Mammary epithelial cell (primary cell): Measurements from ENCODE around the gene UQCC3.

ENCODE experiments used
- CTCF ChIP-seq, 2 donors: IDR thresholded peaks in 1 of 2; conservative IDR thresholded peaks in 1 of 2; 2 replicates each; pipeline ENCODE4 v1.5.1; 2011 to 2012; ENCODE audit warnings: inconsistent platforms in 2 of 2, low read length in 2 of 2, mild to moderate bottlenecking in 2 of 2, control low read depth in 1 of 2, low read depth in 1 of 2; ENCODE audit not compliant: insufficient read depth in 1 of 2; ENCODE audit errors: extremely low read depth in 1 of 2
- EZH2 ChIP-seq: IDR thresholded peaks from 2 replicates; pipeline ENCODE4 v1.6.1; 2012; ENCODE audit warnings: low read length, inconsistent platforms, borderline replicate concordance

- TF ChIP-seq CTCF (conservative IDR thresholded peaks at IDR 0.05 in 1 of 2, IDR thresholded peaks at IDR 0.05 in 1 of 2; ENCODE audit: extremely low read depth in 1 of 2, insufficient read depth in 1 of 2, low read depth in 1 of 2, low read length in 2 of 2), result no peak
- TF ChIP-seq EZH2, result no peak
Observed at GRCh38 chr11:62716816-62717215, 45.3 kb downstream of the UQCC3 start.
